RWPE1 (cell line): ENCODE measurements around the gene NR0B2.

Source experiments
- CTCF ChIA-PET: fragments of 350-600 bp; sonication (Branson Sonifier 250); formaldehyde crosslinking; extraction: SDS; loops from one replicate; lab custom pipeline; 2021; lab: Yijun Ruan, JAX
- POLR2A ChIA-PET: fragments of 400-600 bp; formaldehyde crosslinking; extraction: SDS; loops from one replicate; lab custom pipeline; 2020; ENCODE audit warnings: antibody characterized with exemption; ENCODE audit not compliant: low non-redundant PET; lab: Yijun Ruan, JAX
- DNase-seq: peaks from one replicate; pipeline ENCODE4 v3.0.0; 2012; ENCODE audit warnings: low spot score
- H3K27ac ChIP-seq: fragments of 450-650 bp; 2 replicates; pipeline ENCODE4 v1.5.1; 2017
- TF ChIP-seq, protein P1 (sequence below): fragments of 450-650 bp; conservative IDR thresholded peaks from 2 replicates; pipeline ENCODE4 v1.5.1; 2017; ENCODE audit warnings: low read depth, mild to moderate bottlenecking

The NR0B2 gene

DNA sequence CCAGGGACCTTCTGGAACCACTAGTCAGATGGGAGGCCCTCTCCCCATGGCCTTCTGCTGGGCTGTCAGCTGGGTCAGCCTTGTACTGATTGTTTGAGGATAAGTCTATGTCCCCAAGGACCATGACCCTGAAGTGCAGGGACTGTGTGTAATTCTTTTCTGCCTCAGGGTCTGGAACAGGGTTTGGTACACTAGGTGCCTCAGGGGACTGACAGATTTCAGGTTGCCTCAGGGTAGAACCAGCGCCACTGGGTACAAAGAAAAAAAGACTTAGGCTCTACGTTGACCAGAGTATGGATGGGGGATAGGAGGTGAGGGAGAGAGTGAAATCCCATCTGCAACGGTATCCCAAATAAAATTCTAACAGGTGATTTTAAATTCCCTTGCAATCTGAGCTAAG, 43.5 kb upstream of the NR0B2 start:
- TF ChIP-seq, protein P1, sequence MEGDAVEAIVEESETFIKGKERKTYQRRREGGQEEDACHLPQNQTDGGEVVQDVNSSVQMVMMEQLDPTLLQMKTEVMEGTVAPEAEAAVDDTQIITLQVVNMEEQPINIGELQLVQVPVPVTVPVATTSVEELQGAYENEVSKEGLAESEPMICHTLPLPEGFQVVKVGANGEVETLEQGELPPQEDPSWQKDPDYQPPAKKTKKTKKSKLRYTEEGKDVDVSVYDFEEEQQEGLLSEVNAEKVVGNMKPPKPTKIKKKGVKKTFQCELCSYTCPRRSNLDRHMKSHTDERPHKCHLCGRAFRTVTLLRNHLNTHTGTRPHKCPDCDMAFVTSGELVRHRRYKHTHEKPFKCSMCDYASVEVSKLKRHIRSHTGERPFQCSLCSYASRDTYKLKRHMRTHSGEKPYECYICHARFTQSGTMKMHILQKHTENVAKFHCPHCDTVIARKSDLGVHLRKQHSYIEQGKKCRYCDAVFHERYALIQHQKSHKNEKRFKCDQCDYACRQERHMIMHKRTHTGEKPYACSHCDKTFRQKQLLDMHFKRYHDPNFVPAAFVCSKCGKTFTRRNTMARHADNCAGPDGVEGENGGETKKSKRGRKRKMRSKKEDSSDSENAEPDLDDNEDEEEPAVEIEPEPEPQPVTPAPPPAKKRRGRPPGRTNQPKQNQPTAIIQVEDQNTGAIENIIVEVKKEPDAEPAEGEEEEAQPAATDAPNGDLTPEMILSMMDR, result no peak
- no peak overlapping the region for H3K27ac ChIP-seq
- POLR2A ChIA-PET, result no interaction called here
- CTCF ChIA-PET, result no interaction called here
- DNase-seq, result no peak

DNA sequence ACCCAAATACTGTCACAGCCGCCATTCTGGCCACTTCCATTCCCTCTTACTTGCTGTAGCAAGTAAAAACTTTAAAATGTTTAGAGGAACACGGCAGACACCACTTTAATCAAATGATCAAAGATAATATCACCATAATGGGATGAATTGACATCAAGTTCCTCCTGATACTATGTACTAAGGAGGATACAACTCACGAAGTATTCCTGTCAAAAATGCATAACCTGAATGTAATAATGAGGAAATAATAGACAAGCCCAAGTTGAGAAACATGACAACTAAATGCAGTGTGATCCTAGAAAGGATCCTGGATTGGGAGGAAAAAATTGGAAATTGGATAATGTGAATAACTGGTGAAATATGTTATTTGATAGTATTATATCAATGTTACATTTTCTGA, 42.5 kb upstream of the NR0B2 start:
- ChIA-PET POLR2A (no interaction called here), CTCF (no interaction called here)
- H3K27ac ChIP-seq, result no peak overlapping the region
- no peak for DNase-seq
- TF ChIP-seq, protein P1, result no peak

DNA sequence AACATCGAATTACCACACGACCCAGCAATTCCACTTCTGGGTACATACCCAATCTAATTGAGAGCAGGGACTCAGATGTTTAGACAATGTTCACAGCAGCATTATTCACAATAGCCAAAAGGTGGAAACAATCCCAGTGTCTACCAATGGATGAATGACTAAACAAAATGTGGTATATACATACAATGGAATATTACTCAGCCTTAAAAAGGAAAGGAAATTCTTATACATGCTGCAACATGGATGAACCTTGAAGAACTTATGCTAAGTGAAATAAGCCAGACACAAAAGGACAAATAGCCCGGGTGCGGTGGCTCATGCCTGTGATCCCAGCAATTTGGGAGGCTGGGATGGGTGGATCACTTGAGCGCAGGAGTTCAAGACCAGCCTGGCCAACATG, 39.6 kb upstream of the NR0B2 start:
- no peak for DNase-seq
- ChIA-PET POLR2A (no interaction called here), CTCF (interaction anchor here (0.6 kb wide), 1 partner anchor 33 kb away, joined by 5 read pairs; no protein-coding TSS in a partner anchor)
- H3K27ac ChIP-seq, result no peak overlapping the region
- TF ChIP-seq, protein P1, result no peak

DNA sequence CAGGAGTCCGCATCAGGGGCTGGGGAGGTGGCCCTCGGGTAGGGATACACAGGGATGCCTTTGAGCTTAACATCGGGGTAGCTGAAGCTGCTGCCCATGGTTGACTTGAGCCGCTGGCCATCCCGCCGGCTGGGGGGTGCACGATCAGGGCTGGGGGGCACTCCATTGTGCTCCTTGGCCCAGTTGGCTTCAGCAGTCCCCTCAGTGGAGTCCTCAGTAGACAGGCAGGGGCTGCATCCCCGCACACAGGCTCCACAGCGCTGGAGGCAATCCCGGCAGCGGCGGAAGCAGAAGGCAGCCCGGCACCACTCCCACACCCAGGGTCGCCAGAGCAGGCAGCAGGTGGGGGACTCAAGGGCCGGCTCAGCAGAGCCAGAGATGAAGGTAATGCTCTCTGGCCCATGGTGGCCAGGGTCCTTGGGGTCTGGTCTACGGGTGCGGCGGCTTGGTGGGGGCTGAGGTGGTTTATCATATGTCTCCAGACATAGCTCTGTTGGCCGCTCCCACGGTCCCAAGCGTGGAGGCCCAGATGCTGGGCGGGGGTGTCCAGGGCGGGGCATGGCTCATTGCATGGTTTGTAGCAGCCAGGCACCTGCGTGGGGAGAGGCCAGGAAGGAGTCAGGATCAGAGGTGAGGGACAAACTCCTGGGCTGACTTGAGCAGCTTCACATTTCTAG, 38.2 kb upstream of the NR0B2 start:
- TF ChIP-seq, protein P1, result no peak
- POLR2A ChIA-PET, result no interaction called here
- no peak for DNase-seq
- CTCF ChIA-PET, result interaction anchor here (0.6 kb wide), 1 partner anchor 28 kb away, joined by 3 read pairs; no protein-coding TSS in a partner anchor
- no peak overlapping the region for H3K27ac ChIP-seq

DNA sequence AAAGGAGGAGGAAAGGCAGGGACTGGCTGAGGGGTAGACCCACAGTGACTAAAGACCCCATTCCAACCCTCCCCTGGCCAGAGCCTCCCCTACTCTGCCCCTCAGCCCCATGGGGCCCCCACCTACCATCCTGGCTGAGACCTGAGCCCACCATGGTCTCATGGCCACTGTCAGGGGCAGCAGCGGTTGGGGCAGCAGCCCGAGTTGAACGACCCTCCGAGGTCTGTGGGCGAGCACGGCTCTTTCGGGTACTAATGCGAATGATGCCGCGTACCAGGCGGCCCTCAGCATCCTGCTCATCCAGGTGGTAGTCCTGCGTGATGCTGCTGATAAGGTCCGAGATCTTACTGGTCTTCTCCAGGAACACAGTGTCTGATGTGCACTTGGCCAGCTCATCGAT, 37.4 kb upstream of the NR0B2 start:
- CTCF ChIA-PET, result no interaction called here

DNA sequence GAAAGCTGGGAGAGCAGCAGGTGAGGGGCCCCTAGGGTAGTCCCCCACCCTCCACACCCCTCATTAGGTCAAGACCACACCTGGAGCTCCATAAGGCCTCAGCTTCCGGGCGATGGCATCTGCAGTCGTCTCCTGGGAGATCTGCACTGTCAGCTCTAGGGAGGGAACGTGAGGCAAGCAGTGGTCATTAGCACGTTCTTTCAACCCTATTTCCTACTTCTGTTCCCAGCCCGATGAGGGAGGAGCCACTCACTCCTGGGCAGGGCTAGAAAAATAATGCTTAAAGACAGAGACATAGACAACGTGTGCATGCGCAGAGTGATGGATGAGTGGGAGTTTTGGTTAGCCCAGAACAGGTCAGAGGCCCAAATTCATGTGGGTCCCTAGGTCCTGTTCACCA, 36.8 kb upstream of the NR0B2 start:
- DNase-seq, result no peak
- POLR2A ChIA-PET, result no interaction called here
- CTCF ChIA-PET, result no interaction called here
- peak overlapping the region; percentile 56 for H3K27ac ChIP-seq
- TF ChIP-seq, protein P1, result no peak

More for the DNA sequence above, 37.4 kb upstream of the NR0B2 start:
- TF ChIP-seq, protein P1, result no peak
- H3K27ac ChIP-seq, result no peak overlapping the region
- no peak for DNase-seq
- POLR2A ChIA-PET, result no interaction called here
